Measurements from ENCODE around the gene NOP53. TPM values are rescaled to one million over a fixed set of nuclear protein-coding genes. Genes with fewer than 3 reads are reported as not detected.

Gene NOP53
- total and polyA plus RNA-seq, 2 of the 4 experiments (the other 2 are of a cell fraction), result 59.5 to 83.2 TPM

DNA sequence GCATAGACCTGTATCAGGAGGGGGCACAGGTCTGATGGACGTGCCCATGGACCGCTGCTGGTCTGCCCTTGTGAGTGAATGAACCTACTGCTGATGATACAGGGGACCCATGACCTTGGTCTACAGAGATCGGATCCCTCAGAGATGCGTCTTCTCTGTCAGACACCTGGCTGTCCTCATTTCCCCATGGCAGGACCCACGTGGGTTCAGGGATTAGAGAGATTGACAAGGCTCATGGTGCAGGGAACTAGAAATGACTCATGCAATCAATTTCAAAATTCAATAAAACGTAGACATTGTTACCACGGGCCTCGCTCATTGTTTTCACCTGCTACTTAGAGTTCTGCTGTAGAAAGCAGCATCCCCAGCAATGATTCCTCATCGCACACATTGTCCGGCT, 60.0 kb downstream of the NOP53 start:
- no peak overlapping the region for H3K4me2 ChIP-seq (ENCODE audit: low read depth, low read length)
- no peak for ATAC-seq (ENCODE audit: low read depth)
- TF ChIP-seq, protein P1, sequence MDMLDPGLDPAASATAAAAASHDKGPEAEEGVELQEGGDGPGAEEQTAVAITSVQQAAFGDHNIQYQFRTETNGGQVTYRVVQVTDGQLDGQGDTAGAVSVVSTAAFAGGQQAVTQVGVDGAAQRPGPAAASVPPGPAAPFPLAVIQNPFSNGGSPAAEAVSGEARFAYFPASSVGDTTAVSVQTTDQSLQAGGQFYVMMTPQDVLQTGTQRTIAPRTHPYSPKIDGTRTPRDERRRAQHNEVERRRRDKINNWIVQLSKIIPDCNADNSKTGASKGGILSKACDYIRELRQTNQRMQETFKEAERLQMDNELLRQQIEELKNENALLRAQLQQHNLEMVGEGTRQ (IDR thresholded peaks at IDR 0.05; ENCODE audit: low read depth, low read length), result no peak
- TF ChIP-seq MXI1 (IDR thresholded peaks at IDR 0.05; ENCODE audit: borderline replicate concordance, low read depth, low read length) (no peak), RFX5 (IDR thresholded peaks at IDR 0.05; ENCODE audit: low read depth, low read length) (no peak), MAZ (IDR thresholded peaks at IDR 0.05; ENCODE audit: borderline replicate concordance, low read depth, low read length) (no peak), RAD21 (IDR thresholded peaks at IDR 0.05; ENCODE audit: low read length) (no peak), POLR2A (IDR thresholded peaks at IDR 0.05; ENCODE audit: low read depth, low read length) (no peak), CEBPB (IDR thresholded peaks at IDR 0.05; ENCODE audit: low read depth, low read length) (no peak), BHLHE40 (IDR thresholded peaks at IDR 0.05; ENCODE audit: low read depth, low read length) (no peak), RCOR1 (IDR thresholded peaks at IDR 0.05; ENCODE audit: insufficient replicate concordance, low read length) (no peak), CHD1 (IDR thresholded peaks at IDR 0.05; ENCODE audit: low read depth, low read length) (no peak), SMC3 (IDR thresholded peaks at IDR 0.05; ENCODE audit: low read depth, low read length) (no peak)
- no peak overlapping the region for H3K14ac ChIP-seq (replicated peaks; ENCODE audit: low read depth, low read length)
- dilution Hi-C loops (cut with HindIII; ENCODE audit: low sequenced_read_pairs, unreplicated experiment) (no loop called here), intact Hi-C loops (cut with micrococcal nuclease) (no loop called here), in situ Hi-C loops (cut with MboI; ENCODE audit: low sequenced_read_pairs) (no loop called here)
- H3K27me3 ChIP-seq (ENCODE audit: control insufficient read depth, insufficient read depth, low read length), result no peaks in the 10 kb centered on the region; the same call in none of the 2 replicates
- WGBS, 2 experiments (ENCODE audit: extremely low coverage in 2 of 2, insufficient read length in 1 of 2), result 76% methylated on average over 4 of the region's 10 CpGs; no CpG with 5 or more reads in 1 of the 2 experiments
- H3K27ac ChIP-seq (ENCODE audit: insufficient read depth, low read length), result no peak overlapping the region
- no peaks in the 10 kb centered on the region for H3K4me1 ChIP-seq (ENCODE audit: control insufficient read depth, insufficient read depth, low read length)
- H2BK120ac ChIP-seq (ENCODE audit: low read depth, low read length), result no peak overlapping the region
- no peak overlapping the region for H3K4ac ChIP-seq (ENCODE audit: low read depth, low read length)
- H2AFZ ChIP-seq (replicated peaks; ENCODE audit: low read length, poor library complexity), result no peak overlapping the region
- H4K91ac ChIP-seq (ENCODE audit: insufficient read depth, low read depth, low read length), result no peak overlapping the region
- H4K5ac ChIP-seq (ENCODE audit: low read depth, low read length), result no peak overlapping the region
- H3K79me1 ChIP-seq (ENCODE audit: low read depth in 1 of 2, low read length in 2 of 2), result no peaks in the 10 kb centered on the region
- H3K4me3 ChIP-seq (ENCODE audit: insufficient read depth, low read depth, low read length), result no peak overlapping the region
- no peak overlapping the region for H2BK15ac ChIP-seq (ENCODE audit: low read depth, low read length)
- CTCF ChIA-PET, result no interaction called here
- no peaks in the 10 kb centered on the region for H3K36me3 ChIP-seq (ENCODE audit: control insufficient read depth, insufficient read depth, low read length)
- no peaks in the 10 kb centered on the region for H3K9me3 ChIP-seq (ENCODE audit: control insufficient read depth, insufficient read depth, low read length)
- no peak overlapping the region for H3K9ac ChIP-seq (ENCODE audit: low read depth, low read length)
- no peak for DNase-seq
- no peak overlapping the region for H2BK5ac ChIP-seq (ENCODE audit: low read depth, low read length, poor library complexity, severe bottlenecking)
- no peak overlapping the region for H4K8ac ChIP-seq (ENCODE audit: low read depth in 2 of 2, low read length in 2 of 2)
- no peaks in the 10 kb centered on the region for H3K9me1 ChIP-seq (ENCODE audit: insufficient read depth, low read length)
- H2AK5ac ChIP-seq (ENCODE audit: low read depth, low read length), result no peak overlapping the region
- no peak overlapping the region for H3K56ac ChIP-seq (ENCODE audit: extremely low read depth, insufficient read depth, low read length)
- POLR2A ChIA-PET (ENCODE audit: unreplicated experiment), result no interaction called here
- no peak overlapping the region for H2AK9ac ChIP-seq (replicated peaks; ENCODE audit: low read depth, low read length, poor library complexity)
- no peak overlapping the region for H3K18ac ChIP-seq (ENCODE audit: low read depth, low read length)
- no peaks in the 10 kb centered on the region; the same call in 1 of the 2 replicates for H4K20me1 ChIP-seq (ENCODE audit: insufficient read depth, low read length)
- no peak overlapping the region for H3K23ac ChIP-seq (ENCODE audit: low read depth, low read length)
- BruUV-seq (replicated peaks), result no TSS peak
- no peak overlapping the region for H2BK20ac ChIP-seq (ENCODE audit: low read depth, low read length)

Data from IMR-90 (cell line).